MCF 10A (cell line): ENCODE measurements around the gene ADPGK. TPM values are rescaled to one million over a fixed set of nuclear protein-coding genes. Genes with fewer than 3 reads are reported as not detected.
A peak's percentile ranks its signal among the peaks of the same experiment; 100 is the strongest.
"Not testable (repeated sequence)": the region's sequence is repeated elsewhere in the genome, so short reads cannot be mapped to it uniquely, and the experiment has no call there.

Experiments used
- BruUV-seq: library from RNA; stranded (reverse); fragments of 400-500 nt; replicated peaks from 2 replicates; lab custom pipeline; 2021; lab: Mats Ljungman, UMichigan
- CTCF ChIA-PET: fragments of 300-600 bp; sonication (Branson Sonifier 250); formaldehyde crosslinking; extraction: SDS; loops from one replicate; lab custom pipeline; 2021; ENCODE audit warnings: antibody characterized with exemption, inconsistent platforms; lab: Yijun Ruan, JAX
- POLR2A ChIA-PET: fragments of 300-600, 350-650 bp; sonication (Branson Sonifier 250); formaldehyde crosslinking; extraction: SDS; loops from one replicate; lab custom pipeline; 2020; ENCODE audit warnings: antibody characterized with exemption, inconsistent platforms; lab: Yijun Ruan, JAX
- DNase-seq: peaks from one replicate; pipeline ENCODE4 v3.0.0-alpha.2; 2018; ENCODE audit not compliant: unreplicated experiment
- H3K27ac Mint-ChIP-seq: one replicate; pipeline ENCODE4 v1.8.0; 2022; ENCODE audit warnings: mild to moderate bottlenecking, low read depth, mixed read lengths; ENCODE audit not compliant: unreplicated experiment
- H3K27me3 Mint-ChIP-seq: one replicate; pipeline ENCODE4 v1.8.0; 2022; ENCODE audit warnings: mixed read lengths; ENCODE audit not compliant: insufficient read depth, unreplicated experiment
- H3K36me3 Mint-ChIP-seq: one replicate; pipeline ENCODE4 v1.8.0; 2022; ENCODE audit warnings: mild to moderate bottlenecking, moderate library complexity, mixed read lengths; ENCODE audit not compliant: insufficient read depth, unreplicated experiment
- H3K4me1 Mint-ChIP-seq: one replicate; pipeline ENCODE4 v1.8.0; 2022; ENCODE audit warnings: mixed read lengths; ENCODE audit not compliant: insufficient read depth, unreplicated experiment
- H3K4me3 Mint-ChIP-seq: one replicate; pipeline ENCODE4 v1.8.0; 2022; ENCODE audit warnings: mild to moderate bottlenecking, moderate library complexity, mixed read lengths; ENCODE audit not compliant: unreplicated experiment
- H3K9me3 Mint-ChIP-seq: one replicate; pipeline ENCODE4 v1.8.0; 2022; ENCODE audit warnings: mixed read lengths; ENCODE audit not compliant: unreplicated experiment
- intact Hi-C: fragments of 100-400 bp; cut with micrococcal nuclease; formaldehyde crosslinking; loops from 2 replicates; pipeline ENCODE4 v1.14.1; 2022
- total RNA-seq: library from RNA; stranded (reverse); gene quantifications from 2 replicates; pipeline ENCODE4 v1.2.3, GENCODE V29; 2022
- TF ChIP-seq, protein P1 (sequence below): fragments of 200-600 bp; IDR thresholded peaks from one replicate; pipeline ENCODE4 v1.8.0; 2022; ENCODE audit warnings: antibody characterized with exemption, mild to moderate bottlenecking; ENCODE audit not compliant: unreplicated experiment

The ADPGK gene
- total RNA-seq, 1 experiment from 2014 or later = 53.7 TPM

DNA sequence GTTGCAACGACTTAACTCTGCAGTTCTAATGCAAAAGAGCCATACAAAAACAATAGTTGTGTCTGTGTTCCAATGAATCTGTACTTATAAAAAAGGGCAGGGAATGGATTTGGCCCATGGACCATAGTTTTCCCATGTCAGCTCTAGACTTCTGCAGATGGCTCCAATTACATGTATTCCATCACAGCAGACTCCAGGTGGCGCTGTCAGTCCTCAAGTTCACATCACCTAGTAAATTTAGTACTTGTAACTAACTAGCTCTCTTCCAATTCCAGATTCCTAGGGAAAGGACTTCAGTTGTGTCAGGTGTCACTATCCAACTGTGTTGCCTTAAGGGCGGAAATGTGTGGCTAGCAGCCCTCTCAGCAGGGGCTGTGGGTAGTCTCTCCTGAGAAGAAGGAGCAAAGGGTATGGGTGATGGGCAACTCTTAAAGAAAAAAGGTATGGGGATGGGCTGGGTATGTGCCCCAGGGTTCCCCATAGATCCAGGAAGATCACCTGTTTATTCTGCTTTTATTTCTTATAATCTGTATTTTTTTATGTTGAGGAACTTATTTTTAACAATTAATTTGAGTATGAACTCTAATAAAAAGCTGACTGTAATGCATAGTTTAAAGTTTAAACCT, 61.4 kb downstream of the ADPGK start:
- ChIA-PET CTCF (interaction anchor here (0.5 to 4.0 kb wide), 23 partner anchors 9 to 555 kb away, joined by 3 to 26 read pairs (median 3); no protein-coding TSS in a partner anchor), POLR2A (interaction anchor here (0.6 to 2.1 kb wide), 6 partner anchors 9 to 357 kb away, joined by 3 to 5 read pairs (median 4); no protein-coding TSS in a partner anchor)
- TF ChIP-seq, protein P1, sequence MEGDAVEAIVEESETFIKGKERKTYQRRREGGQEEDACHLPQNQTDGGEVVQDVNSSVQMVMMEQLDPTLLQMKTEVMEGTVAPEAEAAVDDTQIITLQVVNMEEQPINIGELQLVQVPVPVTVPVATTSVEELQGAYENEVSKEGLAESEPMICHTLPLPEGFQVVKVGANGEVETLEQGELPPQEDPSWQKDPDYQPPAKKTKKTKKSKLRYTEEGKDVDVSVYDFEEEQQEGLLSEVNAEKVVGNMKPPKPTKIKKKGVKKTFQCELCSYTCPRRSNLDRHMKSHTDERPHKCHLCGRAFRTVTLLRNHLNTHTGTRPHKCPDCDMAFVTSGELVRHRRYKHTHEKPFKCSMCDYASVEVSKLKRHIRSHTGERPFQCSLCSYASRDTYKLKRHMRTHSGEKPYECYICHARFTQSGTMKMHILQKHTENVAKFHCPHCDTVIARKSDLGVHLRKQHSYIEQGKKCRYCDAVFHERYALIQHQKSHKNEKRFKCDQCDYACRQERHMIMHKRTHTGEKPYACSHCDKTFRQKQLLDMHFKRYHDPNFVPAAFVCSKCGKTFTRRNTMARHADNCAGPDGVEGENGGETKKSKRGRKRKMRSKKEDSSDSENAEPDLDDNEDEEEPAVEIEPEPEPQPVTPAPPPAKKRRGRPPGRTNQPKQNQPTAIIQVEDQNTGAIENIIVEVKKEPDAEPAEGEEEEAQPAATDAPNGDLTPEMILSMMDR = peak; percentile 84
- intact Hi-C loops = loop anchor here (1.0 to 10.0 kb wide), 3 partner anchors 359 to 551 kb away; no protein-coding TSS in a partner anchor
- peak; percentile 64 for DNase-seq
- peaks cover 21% of the 10 kb centered on the region for H3K36me3 Mint-ChIP-seq
- no peaks in the 10 kb centered on the region for H3K9me3 Mint-ChIP-seq
- BruUV-seq = no TSS peak
- H3K4me1 Mint-ChIP-seq = no peaks in the 10 kb centered on the region
- no peak overlapping the region for H3K4me3 Mint-ChIP-seq
- H3K27me3 Mint-ChIP-seq = no peaks in the 10 kb centered on the region
- no peak overlapping the region for H3K27ac Mint-ChIP-seq

DNA sequence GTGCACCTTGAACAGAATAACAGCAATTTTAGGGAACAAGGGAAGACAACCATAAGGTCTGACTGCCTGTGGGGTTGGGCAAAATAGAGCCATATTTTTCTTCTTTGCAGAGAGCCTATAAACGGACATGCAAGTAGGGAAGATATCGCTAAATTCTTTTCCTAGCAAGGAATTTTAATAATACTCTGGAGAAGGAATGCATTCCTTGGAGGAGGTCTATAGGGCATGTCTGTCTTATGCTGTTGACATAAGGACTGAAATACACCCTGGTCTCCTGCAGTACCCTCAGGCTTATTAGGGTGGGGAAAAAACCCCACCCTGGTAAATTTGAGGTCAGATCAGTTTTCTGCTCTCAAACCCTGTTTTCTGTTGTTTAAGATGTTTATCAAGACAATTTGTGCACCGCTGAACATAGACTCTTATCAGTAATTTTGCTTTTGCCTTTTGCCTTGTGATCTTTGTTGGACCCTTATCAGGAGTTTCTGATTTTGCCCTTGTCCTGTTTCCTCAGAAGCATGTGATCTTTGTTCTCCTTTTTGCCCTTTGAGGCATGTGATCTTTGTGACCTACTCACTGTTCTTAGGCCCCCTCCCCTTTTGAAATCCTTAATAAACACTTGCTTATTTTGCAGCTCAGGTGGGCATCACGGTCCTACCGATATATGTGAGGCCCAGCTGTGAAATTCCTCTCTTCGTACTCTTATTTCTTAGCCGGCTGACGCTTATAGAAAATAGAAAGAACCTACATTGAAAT, 74.8 kb downstream of the ADPGK start:
- DNase-seq, BruUV-seq, H3K9me3 Mint-ChIP-seq, H3K27ac Mint-ChIP-seq, H3K27me3 Mint-ChIP-seq, H3K4me1 Mint-ChIP-seq, intact Hi-C loops, H3K4me3 Mint-ChIP-seq: not testable (repeated sequence)
- ChIA-PET CTCF (interaction anchor here (1.8 to 1.9 kb wide), 2 partner anchors 10 to 13 kb away, joined by 4 to 8 read pairs; no protein-coding TSS in a partner anchor), POLR2A (interaction anchor here (1.2 kb wide), 1 partner anchor 10 kb away, joined by 7 read pairs; no protein-coding TSS in a partner anchor)
- peaks cover 26% of the 10 kb centered on the region for H3K36me3 Mint-ChIP-seq

DNA sequence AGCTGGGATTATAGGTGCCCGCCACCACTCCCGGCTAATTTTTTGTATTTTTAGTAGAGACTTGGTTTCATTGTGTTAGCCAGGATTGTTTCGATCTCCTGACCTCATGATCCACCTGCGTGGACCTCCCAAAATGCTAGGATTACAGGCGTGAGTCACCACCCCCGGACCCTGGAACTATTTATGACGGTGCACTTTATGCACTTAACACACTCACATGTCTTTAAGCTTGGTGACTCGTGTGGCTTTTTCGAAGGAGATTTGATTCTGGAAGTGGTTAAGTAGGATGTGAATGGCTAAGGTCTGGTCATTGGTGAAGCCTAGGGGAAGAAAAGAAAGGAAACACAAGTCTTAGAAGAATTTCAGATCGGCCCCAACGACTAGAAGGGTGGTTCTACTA, 77.3 kb downstream of the ADPGK start:
- no TSS peak for BruUV-seq
- H3K9me3 Mint-ChIP-seq = no peaks in the 10 kb centered on the region
- TF ChIP-seq, protein P1 = no peak
- intact Hi-C loops = no loop called here
- H3K27ac Mint-ChIP-seq = no peak overlapping the region
- no peaks in the 10 kb centered on the region for H3K4me1 Mint-ChIP-seq
- POLR2A ChIA-PET = no interaction called here
- CTCF ChIA-PET = interaction anchor here (0.6 to 1.2 kb wide), 2 partner anchors 106 to 564 kb away, joined by 3 to 4 read pairs; no protein-coding TSS in a partner anchor
- peaks cover 13% of the 10 kb centered on the region for H3K36me3 Mint-ChIP-seq
- no peak for DNase-seq
- H3K27me3 Mint-ChIP-seq = no peaks in the 10 kb centered on the region
- H3K4me3 Mint-ChIP-seq = no peak overlapping the region

Other genes with a start within 250 kb of the ADPGK start
- not detected in 2 replicates for gene GOLGA6B, start 129.1 kb downstream of the ADPGK start, total RNA-seq
- gene HIGD2B, start 97.6 kb downstream of the ADPGK start, total RNA-seq = not detected in 2 replicates
- 17.3 and 18.9 TPM in 2 replicates for gene BBS4, start 97.6 kb downstream of the ADPGK start, total RNA-seq